Colon (tissue), 2 donors: ENCODE data around the gene BRDT.
"Not testable (repeated sequence)": the region's sequence is repeated elsewhere in the genome, so short reads cannot be mapped to it uniquely, and the experiment has no call there.

Source experiments
- FAIRE-seq: peaks from 2 replicates; lab custom pipeline; 2012; peaks lifted over from hg19 to GRCh38; lab: Jason Lieb, UNC
- donor health status: control.
- donor health status: control.

Gene BRDT

DNA sequence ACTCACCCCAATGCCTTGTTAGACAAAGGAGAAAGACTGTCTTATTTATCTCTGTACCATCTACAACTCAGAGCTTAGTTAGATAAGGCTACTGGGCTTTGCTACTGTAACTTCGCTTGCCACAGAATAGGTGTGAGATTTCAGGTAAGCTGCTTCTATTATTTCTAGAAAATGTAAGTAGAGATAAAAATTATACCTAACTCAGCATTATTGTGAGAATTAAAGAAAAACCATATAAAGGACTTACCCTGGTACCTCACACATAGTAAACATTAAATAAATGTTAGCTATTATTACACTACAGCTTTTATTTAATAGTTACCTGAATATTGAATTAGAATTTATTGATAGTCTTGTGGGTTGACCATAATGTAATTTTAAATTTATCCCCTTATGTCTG is 44.1 kb downstream of the BRDT start:
- FAIRE-seq: no peak

DNA sequence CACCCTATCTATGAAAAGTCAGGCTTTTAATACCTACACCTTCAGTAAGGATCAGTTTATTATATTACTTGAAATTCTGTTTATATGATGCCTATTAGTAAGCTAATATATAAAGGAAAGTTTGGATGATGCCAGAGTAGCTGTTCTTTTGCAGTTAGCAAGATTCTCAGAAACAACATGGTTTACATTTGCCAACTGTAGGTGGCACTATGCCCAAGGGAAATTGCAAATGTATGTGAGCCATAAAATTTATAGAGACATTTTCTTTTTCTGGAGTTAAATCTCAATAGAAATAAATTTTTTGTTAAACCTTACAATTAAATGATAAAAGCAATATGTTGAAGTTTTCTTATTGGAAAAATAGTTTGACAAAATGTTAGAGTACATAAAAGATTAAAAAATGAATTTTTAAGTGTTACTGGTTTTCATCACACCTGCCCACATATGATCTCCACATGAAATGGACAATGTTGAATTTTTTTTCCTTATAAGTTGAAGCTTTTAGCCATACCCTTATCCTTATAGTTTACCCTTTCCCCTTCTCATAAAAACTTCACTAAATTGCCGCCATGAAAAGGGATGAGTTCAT is 48.5 kb downstream of the BRDT start:
- FAIRE-seq: peak; percentile 38

GRCh38 chr1:92004129-92004528 is 54.9 kb downstream of the BRDT start:
- no peak for FAIRE-seq

- FAIRE-seq: peak; percentile 86
Measured at GRCh38 chr1:92013923-92014322, 64.7 kb downstream of the BRDT start.

DNA sequence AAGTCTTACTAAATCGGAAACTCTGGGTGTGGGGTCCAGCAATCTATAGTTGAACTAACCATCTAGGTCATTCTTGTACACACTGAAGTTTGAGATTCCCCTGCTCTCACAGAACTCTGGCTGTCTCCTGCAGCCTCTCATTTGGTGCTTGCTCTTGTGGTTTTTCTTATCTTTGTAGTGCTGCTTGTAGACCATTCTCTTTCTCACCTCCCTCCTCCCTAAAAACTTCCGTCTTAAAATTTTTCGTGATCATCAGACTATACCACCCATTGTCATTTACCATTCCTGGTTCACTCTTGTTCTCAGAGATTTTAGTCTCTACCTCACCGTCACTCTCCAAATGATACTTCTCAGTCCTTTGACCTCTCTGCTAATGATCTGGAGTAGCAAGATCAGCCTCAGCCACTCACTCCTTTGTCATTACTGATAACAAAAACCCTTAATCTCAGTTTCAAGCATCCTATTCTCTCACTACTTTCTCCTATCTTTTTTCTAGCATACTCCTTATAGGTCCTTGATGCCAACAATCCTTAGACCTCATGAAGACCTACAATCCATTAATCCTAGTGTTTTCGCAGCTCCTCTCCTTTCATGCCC is 67.6 kb downstream of the BRDT start:
- FAIRE-seq: no peak

DNA sequence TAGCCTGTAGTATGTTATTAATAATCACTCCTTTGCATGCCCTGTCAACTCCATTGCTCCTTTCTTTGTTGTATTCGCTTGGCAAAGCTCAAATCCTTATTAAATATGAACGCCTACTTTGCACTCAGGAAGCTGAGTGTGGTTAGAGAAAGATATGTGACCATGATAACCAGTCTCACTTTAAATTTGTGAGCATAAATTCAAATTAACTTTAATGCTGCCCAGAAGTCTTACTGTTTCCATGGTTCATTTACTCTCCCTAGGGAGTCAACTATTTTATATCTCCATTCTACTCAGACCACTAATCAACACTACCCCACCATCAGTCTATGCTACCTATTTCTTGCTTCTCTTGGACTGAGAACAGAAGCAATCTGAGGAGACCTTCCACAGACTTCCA is 68.5 kb downstream of the BRDT start:
- FAIRE-seq: no peak

GRCh38 chr1:92026042-92026441 is 76.8 kb downstream of the BRDT start:
- not testable (repeated sequence) for FAIRE-seq

DNA sequence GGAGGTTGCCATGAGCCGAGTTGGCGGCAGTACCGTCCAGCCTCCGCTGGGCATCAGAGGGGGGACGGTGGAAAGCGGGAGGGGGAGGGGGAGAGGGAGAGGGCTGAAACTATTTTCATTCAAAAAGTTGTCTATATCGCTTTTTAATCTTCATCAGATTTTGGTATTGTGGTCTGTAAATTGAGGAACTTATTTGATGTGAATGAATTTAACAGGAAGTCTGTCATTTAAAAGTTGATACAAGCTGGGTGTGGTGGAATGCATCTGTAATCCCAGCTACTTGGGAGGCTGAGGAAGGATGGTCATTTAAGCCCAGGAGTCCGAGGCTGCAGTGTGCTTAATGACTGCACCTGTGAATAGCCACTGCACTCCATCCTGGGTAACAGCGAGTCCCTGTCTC is 77.6 kb downstream of the BRDT start:
- no peak for FAIRE-seq

- no peak for FAIRE-seq
Measured at GRCh38 chr1:92029241-92029922, 80.2 kb downstream of the BRDT start.

DNA sequence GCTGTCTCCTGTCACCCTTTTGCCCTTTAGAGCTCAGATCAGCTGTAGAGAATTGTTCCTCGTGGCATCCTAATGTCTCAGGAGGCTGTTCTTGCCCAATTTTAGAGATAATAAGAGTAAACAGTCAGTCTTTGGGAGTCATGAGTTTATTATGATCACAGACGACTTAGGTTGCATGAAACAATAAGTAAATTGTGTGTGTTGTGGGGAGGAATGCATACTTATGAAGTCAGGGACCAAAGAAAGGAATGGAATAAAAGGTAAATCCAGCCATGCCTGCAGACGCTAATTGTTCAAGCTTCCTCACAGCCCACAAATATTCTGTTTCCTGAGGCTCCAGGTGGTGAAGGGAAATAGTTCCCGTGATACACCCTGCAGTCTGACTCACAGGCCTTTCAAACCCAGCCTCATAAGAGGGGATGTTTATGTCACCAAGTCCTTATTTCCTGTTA is 81.5 kb downstream of the BRDT start:
- no peak for FAIRE-seq

DNA sequence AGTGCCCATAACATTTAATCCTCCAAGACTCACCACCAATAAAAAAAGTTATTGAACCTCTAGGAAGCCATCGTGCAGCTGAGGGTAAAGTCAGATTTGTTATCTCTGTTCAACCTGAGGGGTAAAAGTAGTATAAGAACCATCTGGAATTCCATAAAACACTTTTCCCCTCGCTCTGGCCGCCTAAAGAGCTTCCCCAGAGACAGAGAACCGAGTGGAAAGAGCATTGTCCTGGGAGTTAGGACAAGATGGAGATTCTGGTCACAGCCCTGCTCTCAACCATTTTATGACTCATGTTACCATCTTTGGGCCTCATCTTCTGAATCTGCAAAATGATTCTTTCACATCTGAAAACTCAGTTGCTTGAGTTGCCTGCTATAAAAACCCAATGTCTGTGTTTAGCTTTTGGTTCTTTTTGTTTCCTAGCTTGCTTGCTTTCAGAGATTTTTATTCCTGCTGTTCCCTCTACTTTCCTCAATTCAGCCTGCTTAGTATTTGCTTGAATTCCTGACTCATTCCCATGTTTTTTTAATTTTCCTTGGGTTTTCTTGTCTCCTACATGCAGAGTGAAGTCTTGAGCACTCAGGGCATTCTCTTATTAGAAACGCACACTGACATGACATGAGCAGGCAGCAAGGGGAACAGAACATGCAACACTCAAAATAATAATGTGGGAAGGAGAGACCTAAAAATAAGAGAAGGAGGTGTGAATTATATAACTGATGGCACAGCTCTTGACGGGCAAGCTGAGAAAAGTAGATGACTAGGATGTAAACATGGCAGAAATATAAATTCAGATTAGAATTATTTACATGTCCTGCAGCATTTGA is 82.3 kb downstream of the BRDT start:
- no peak for FAIRE-seq

DNA sequence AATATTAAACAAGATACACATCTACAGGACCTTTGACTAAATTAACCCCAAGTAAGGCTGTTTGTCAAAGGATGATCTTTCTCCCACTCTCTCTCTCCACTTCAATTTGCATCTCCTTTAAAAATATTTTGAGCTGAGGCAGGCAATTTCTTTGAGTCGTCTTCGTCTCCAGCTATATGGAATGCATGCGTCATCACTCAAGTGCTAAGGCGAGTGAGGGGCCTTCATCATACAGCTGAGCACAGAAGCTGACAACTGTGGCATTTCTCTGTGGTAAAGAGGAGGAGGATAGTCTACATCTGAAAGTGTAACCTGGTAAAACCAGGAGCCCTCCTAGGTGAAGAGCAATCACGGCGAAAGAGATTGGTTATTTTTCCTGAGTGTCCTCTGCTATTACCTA is 88.2 kb downstream of the BRDT start:
- no peak for FAIRE-seq

GRCh38 chr1:92038695-92039346 is 89.6 kb downstream of the BRDT start:
- FAIRE-seq: no peak

DNA sequence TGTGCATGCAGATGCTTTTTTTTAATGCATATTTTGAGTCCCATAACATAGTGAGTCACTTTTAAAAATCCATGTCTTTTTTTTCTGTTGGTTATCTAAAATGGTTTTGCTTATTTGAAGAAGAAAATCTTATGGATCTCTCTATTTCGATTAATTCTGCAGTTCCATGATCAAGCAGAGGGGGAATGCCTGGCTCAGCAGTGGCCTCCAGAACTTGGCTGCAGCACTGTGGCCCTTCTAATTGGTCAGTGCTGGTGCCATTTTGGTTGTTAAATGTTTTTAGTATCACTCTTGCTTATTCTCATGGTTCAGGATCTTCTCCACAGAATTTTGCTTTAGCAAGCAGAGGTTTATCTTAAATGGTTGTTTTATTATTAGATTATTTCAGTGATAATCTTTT is 91.8 kb downstream of the BRDT start:
- FAIRE-seq: no peak

DNA sequence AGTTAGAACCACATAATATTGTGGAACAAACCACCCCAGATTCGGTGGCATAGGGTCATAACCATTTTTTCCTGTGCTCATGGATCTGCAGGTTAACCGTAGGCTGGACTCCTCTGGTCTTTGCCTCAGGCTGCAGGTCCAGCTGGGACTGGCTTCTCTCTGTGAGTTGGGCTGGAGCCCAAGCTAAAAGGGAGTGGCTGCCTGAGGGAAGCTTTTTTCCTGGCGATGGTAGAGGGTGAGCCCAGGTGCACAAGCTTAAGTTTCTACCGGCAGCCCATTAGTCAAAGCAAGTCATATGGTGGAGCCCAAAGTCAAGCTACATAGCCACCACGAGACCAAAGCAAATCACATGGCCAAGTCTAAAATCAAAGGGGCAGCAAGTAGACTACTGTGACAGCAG is 94.4 kb downstream of the BRDT start:
- no peak for FAIRE-seq

GRCh38 chr1:92045766-92046495 is 96.7 kb downstream of the BRDT start:
- peak; percentile 57 for FAIRE-seq

GRCh38 chr1:92051948-92052347 is 102.7 kb downstream of the BRDT start:
- no peak for FAIRE-seq
